Epithelial cell of proximal tubule (primary cell): ENCODE measurements around the gene CACFD1. TPM values are rescaled to one million over a fixed set of nuclear protein-coding genes. Genes with fewer than 3 reads are reported as not detected.

Experiments
- DNase-seq: peaks from one replicate; pipeline ENCODE4 v3.0.0-alpha.2; 2011; ENCODE audit warnings: low read depth
- H3K4me3 ChIP-seq: 2 replicates; pipeline ENCODE4 v1.5.1; 2011; ENCODE audit warnings: low read depth, mild to moderate bottlenecking, low read length
- total RNA-seq: library from RNA; depleted of rRNA; stranded (reverse); fragments of >200 nt; gene quantifications from 2 replicates; pipeline ENCODE4 v1.2.3, GENCODE V29; 2015
- TF ChIP-seq, protein P1 (sequence below): conservative IDR thresholded peaks from 2 replicates; pipeline ENCODE4 v1.5.1; 2012; ENCODE audit warnings: low read depth, mild to moderate bottlenecking, low read length

Gene CACFD1
- total RNA-seq, 1 donor from 2014 or later, result 11.0 TPM

DNA sequence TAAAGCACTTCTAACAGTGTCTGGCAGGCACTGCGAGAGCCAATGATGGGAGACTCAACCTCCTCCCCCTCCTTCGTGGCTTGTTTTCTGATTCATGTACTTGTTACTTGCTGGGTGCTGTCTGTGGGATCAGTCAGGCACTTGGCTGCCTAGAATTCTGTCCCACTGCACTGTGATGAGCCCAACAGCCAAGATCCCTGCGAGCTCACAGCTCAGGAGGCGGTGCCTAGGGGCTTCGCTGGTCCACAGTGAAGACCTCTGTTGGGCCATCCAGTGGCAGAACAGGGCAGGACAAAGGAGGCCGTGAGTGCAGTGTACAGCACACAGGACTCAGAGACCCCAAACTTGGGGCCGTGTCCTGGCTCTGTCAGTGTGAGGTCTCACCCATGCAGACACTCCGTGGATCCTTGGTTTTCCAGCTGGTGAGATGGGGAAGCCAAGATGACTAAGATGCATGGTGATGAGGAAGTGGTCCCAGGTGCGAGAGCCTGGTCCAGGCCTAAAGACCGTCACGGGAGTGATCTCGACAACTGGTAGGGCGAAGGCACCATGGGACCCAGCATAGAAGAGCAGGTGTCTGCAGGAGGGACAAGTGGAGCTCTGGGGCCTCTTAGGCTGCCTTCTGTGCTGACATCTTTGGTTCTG is 45.5 kb downstream of the CACFD1 start:
- no peak for DNase-seq
- TF ChIP-seq, protein P1, sequence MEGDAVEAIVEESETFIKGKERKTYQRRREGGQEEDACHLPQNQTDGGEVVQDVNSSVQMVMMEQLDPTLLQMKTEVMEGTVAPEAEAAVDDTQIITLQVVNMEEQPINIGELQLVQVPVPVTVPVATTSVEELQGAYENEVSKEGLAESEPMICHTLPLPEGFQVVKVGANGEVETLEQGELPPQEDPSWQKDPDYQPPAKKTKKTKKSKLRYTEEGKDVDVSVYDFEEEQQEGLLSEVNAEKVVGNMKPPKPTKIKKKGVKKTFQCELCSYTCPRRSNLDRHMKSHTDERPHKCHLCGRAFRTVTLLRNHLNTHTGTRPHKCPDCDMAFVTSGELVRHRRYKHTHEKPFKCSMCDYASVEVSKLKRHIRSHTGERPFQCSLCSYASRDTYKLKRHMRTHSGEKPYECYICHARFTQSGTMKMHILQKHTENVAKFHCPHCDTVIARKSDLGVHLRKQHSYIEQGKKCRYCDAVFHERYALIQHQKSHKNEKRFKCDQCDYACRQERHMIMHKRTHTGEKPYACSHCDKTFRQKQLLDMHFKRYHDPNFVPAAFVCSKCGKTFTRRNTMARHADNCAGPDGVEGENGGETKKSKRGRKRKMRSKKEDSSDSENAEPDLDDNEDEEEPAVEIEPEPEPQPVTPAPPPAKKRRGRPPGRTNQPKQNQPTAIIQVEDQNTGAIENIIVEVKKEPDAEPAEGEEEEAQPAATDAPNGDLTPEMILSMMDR, result no peak
- no peak overlapping the region for H3K4me3 ChIP-seq

DNA sequence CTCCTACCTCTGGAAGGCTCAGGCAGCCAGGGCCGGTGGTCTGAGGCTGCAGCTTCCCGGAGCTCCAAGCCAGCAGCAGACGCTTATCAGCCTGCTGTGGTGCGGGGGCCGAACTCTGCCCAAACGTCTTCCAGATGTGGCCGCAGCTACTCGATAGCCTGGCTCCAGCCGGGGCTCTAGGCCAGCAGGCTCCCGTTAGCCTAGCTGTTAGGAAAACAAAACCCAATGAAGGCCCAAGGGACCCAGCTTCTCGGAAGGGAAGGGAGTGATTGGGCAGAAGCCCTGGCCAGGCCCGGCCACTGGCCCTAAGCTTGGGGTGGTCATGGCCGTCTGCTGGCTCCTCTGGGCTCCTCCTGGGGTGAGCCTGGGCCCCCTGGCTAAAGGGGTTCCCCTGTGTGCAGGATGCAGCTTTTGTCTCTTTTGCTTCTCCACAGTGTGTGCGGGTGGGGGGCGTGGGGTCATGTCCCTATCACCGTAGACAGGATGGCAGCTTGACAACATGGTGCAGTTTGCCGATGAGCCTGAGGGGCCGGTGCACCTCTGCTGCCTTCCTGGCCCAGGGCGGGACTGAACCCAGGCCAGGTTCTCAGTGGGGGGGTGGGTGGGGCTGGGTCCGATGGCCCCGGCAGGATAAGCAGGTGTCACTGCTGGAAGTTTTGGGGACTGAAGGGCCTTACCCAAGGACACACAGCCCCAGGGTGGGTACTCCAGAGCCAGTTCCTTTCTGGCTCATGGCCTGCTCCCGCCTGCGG is 46.3 kb downstream of the CACFD1 start:
- no peak for DNase-seq
- no peak overlapping the region for H3K4me3 ChIP-seq
- TF ChIP-seq, protein P1, result no peak

DNA sequence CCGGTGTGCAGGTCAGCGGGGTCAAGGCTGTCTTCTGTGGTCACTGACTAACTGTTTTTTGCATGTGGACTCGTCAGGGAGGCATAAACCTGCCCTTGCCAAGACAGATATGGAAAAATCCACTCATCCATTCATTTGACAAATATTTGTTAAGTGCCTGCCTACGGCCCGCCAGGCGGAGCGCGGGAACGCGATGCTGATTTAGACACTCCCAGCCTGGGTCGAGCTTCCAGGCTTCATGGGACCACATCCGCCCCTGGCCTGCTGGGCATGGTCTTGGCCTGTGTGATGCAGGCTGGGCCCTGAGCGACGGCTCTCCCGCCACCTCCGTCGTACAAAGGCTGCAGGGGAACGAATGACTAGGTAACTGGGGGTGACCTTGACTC is 46.9 kb downstream of the CACFD1 start:
- no peak overlapping the region for H3K4me3 ChIP-seq
- DNase-seq, result peak; percentile 1
- TF ChIP-seq, protein P1, result no peak

DNA sequence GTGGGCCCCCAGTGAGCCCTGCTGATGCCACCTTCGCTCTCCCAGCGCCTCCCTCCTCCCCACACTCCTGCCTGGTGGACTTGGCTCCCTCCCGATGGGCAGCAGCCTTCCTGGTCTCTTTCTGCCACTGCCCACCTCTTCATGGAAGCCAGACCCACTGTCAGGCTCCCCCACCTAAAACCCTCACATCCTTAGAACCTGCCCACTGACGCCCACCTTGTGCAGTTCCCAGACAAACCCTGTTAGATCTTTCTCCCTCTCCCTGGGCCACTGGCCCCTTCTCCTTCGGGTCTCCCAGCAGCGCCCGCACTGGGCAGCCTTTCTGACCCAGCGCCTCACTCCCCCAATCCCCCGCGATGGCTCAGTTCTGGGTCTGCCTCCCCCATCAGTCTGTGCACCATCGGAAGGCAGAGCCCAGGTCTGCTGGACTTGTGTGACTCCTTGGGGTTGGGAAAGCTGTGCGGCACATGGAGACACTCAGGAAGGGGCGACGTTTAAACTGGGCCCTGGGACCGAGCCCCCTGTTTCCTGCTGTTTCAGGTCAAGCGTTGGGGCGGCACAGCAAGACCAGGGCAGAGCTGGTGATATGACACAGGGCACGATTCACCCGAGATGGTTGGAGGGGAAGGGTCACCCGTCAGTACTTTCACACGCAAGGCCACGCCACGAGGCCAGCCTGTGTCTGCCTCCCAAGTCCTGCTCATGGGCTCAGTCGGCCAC is 47.6 kb downstream of the CACFD1 start:
- TF ChIP-seq, protein P1, result no peak

DNA sequence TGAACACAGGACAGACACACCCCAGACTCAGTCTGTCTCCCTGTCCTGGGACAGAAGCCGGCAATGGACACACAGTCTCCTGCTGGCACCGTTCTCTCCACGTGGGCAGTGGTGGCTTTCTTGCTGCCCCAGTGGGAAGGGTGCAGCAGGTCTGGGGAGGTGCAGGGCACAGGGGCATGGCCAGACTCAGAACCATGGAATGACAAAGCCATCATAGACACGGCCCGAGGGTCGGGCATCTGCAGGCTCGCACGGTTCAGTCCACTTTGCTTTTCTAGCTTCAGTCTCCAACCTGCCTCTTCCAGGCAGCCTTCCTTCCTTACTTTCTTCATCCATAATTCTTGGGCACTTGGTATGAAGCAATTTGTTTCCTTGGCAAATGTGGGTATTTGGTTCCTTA is 48.3 kb downstream of the CACFD1 start:
- no peak for DNase-seq
- TF ChIP-seq, protein P1, result no peak
- H3K4me3 ChIP-seq, result no peak overlapping the region

More for the DNA sequence above, 47.6 kb downstream of the CACFD1 start:
- DNase-seq, result no peak
- H3K4me3 ChIP-seq, result no peak overlapping the region

DNA sequence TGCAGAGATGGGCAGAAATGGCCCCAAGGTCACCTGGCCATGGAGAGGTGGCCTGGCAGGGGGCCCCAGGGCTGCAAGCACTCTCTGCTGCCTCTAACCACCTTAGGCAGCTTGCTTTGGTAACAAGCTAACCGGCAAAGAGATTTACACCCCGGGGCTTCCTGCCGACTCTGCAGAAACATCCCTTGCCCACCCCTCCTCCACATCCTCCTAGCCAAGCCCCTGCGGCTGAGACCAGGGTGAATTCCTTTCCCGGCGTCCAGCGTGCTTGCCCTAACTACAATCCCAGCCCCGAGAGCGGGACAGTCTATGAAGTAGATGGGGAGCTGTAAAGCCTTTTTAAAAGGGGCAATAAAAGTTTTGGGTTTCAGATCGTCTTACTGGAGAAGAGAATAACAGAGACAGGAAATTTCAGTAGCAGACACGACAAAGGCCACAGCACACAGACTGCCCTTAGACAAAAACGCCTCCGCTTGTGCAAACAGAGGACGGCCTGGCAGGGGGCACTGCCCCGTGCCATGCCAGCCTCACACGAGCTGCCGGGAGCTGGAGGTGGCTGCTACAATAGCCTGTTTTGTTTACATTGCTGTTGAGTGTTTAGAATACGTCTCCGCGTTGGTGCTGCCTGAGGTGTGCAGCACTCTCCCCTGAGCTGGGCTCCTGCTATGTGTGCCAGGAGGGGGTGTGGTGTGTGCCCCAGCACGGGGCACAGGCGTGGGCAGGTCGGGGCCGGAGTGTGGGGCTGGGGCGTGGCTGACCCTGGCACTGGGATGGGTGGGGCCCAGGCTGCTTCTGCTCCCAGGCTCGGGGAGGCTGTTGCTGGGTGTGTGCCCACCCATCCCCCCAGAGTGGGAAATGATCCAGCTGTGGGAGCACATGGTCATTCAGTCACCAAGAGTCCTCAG is 49.7 kb downstream of the CACFD1 start:
- TF ChIP-seq, protein P1, result peak; percentile 16
- peak overlapping the region; percentile 4 for H3K4me3 ChIP-seq
- no peak for DNase-seq
